ENCODE results near the gene ANO7. TPM values are rescaled to one million over a fixed set of nuclear protein-coding genes. Genes with fewer than 3 reads are reported as not detected.

ANO7 gene
- polyA plus RNA-seq, 1 of the 3 experiments (the other 2 are of a cell fraction): 0.81 TPM

DNA sequence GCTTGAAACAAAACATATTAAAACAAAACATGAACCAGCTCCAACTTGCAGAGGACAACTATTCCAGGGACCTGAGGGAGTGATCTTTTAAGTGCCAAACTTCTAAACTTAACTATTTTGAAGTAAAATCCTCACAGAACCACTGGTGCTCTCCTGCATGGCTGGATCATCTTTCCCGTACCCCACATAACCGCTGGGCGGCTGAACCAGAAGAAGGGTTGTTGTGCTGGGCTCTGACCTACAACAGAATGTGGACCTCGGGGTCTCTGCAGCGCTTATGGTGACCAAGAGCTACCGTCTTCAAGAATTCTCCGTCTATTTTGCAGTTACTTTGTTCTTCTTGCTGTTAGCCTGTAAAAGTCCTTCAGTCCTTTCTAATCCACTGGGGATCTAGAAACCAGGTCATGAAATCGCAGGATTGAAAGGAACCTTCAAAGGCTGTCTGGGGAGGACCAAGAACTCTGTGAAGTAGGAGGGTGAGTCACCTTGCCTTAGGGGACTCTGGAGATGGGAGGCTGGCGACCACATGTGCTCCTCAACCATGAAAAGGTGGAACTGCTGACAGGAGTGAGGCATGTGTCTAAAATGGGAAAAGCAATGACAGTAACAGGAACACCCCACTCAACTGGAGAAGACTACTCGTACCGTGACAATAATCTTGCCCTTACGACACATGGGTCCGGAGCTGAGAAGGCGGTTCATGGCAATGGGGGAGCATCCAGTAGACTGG is 80.4 kb downstream of the ANO7 start:
- Histone ChIP-seq H2AFZ (ENCODE audit: low read depth) (no peak overlapping the region), H3K36me3 (replicated peaks in 1 of 2; ENCODE audit: control insufficient read depth in 1 of 2, insufficient read depth in 2 of 2, low read length in 1 of 2) (peaks cover 30 to 43% of the 10 kb centered on the region in 2 experiments), H3K4me3 (ENCODE audit: low read depth in 2 of 2, low read length in 1 of 2) (no peak overlapping the region), H4K20me1 (ENCODE audit: insufficient read depth) (peaks cover 77% of the 10 kb centered on the region), H3K9me2 (no peaks in the 10 kb centered on the region), H3F3A (replicated peaks; ENCODE audit: insufficient read depth) (peaks cover 6% of the 10 kb centered on the region), H3K9me3 (no peaks in the 10 kb centered on the region), H3K27ac (ENCODE audit: low read depth in 2 of 2, low read length in 1 of 2) (no peak overlapping the region; a peak in 2 of 4 replicates), H3K27me3 (ENCODE audit: insufficient read depth) (no peaks in the 10 kb centered on the region), H3K4me2 (0 out of 2 replicates have a peak overlapping the region, but pooled peaks have one; percentile 93), H3K79me2 (ENCODE audit: insufficient read depth) (peaks cover 96% of the 10 kb centered on the region), H3K4me1 (ENCODE audit: control insufficient read depth in 1 of 2, insufficient read depth in 2 of 2, low read depth in 1 of 2, low read length in 1 of 2) (peaks cover 19 to 36% of the 10 kb centered on the region in 2 experiments; a peak in 3 of 4 replicates), H3K9ac (no peak overlapping the region)
- TF ChIP-seq RCOR1 (IDR thresholded peaks at IDR 0.05; ENCODE audit: low read length) (no peak), POLR2AphosphoS5 (IDR thresholded peaks at IDR 0.05; ENCODE audit: low read depth, low read length) (no peak), SIN3A (IDR thresholded peaks at IDR 0.05; ENCODE audit: borderline replicate concordance, low read depth, low read length) (no peak), YY1 (IDR thresholded peaks at IDR 0.05; ENCODE audit: low read depth) (no peak), MEF2A (IDR thresholded peaks at IDR 0.05; ENCODE audit: borderline replicate concordance, low read depth) (no peak), NFIC (IDR thresholded peaks at IDR 0.05; ENCODE audit: borderline replicate concordance) (no peak), RAD21 (IDR thresholded peaks at IDR 0.05; ENCODE audit: low read length) (no peak)
- TF ChIP-seq, protein P1, sequence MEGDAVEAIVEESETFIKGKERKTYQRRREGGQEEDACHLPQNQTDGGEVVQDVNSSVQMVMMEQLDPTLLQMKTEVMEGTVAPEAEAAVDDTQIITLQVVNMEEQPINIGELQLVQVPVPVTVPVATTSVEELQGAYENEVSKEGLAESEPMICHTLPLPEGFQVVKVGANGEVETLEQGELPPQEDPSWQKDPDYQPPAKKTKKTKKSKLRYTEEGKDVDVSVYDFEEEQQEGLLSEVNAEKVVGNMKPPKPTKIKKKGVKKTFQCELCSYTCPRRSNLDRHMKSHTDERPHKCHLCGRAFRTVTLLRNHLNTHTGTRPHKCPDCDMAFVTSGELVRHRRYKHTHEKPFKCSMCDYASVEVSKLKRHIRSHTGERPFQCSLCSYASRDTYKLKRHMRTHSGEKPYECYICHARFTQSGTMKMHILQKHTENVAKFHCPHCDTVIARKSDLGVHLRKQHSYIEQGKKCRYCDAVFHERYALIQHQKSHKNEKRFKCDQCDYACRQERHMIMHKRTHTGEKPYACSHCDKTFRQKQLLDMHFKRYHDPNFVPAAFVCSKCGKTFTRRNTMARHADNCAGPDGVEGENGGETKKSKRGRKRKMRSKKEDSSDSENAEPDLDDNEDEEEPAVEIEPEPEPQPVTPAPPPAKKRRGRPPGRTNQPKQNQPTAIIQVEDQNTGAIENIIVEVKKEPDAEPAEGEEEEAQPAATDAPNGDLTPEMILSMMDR (IDR thresholded peaks at IDR 0.05): no peak
- TF ChIP-seq, protein P2, sequence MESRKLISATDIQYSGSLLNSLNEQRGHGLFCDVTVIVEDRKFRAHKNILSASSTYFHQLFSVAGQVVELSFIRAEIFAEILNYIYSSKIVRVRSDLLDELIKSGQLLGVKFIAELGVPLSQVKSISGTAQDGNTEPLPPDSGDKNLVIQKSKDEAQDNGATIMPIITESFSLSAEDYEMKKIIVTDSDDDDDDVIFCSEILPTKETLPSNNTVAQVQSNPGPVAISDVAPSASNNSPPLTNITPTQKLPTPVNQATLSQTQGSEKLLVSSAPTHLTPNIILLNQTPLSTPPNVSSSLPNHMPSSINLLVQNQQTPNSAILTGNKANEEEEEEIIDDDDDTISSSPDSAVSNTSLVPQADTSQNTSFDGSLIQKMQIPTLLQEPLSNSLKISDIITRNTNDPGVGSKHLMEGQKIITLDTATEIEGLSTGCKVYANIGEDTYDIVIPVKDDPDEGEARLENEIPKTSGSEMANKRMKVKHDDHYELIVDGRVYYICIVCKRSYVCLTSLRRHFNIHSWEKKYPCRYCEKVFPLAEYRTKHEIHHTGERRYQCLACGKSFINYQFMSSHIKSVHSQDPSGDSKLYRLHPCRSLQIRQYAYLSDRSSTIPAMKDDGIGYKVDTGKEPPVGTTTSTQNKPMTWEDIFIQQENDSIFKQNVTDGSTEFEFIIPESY (IDR thresholded peaks at IDR 0.05; ENCODE audit: borderline replicate concordance, low read depth): no peak
- no peak for DNase-seq
- ChIA-PET CTCF (interaction anchor here (1.6 to 2.0 kb wide), 2 partner anchors 11 to 47 kb away, joined by 7 to 8 read pairs; partner anchors contain the start of genes HDLBP and SEPTIN2), POLR2A (no interaction called here)
- 92% methylated on average over 14 of the region's 14 CpGs for WGBS (ENCODE audit: low lambda C conversion rate)

DNA sequence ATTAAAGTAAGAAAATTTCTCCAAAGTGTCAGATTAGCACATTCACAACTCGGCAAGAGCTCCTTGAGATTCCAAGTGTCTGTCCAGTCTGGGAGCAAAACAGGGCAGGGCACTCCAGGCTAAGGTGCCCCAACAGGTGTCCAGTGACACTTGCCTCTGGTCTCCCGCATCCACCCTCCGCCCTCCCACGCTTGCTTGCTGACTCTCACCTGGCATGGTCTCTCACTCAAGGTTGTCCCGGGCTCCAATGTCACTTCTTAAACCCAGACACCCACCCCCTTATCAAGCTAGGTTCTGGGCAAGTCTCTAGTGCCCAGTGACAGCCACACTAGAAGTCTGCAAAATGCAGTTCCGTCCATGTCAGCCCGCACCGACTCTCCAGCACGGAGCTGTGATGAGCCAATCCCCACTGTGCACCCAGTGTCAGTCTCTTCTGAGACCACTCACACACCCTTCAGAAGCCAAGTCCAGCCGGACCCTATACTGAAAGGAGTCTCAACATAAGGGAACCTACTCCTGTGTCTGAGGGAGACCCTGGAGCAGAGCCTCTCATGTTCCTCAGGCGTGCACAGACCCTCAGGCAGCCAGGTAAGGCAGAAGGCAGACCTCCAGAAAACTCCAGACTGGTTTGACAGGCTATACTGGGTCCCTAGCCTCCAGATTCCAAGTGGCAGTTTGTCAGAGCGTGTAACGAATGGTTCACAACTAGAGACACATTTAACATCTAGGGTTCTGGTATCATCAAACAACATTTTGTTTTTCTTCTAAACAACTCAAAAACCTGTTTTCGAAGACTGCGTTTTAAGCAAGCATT is 81.4 kb downstream of the ANO7 start:
- Histone ChIP-seq H3K4me2 (peak overlapping the region; percentile 93), H3K4me3 (ENCODE audit: low read depth in 2 of 2, low read length in 1 of 2) (no peak overlapping the region), H3K27ac (ENCODE audit: low read depth in 2 of 2, low read length in 1 of 2) (no peak overlapping the region), H3K4me1 (ENCODE audit: control insufficient read depth in 1 of 2, insufficient read depth in 2 of 2, low read depth in 1 of 2, low read length in 1 of 2) (peaks cover 19 to 38% of the 10 kb centered on the region in 2 experiments; a peak in 3 of 4 replicates), H3K9me2 (no peaks in the 10 kb centered on the region), H3K9me3 (no peaks in the 10 kb centered on the region), H3K36me3 (replicated peaks in 1 of 2; ENCODE audit: control insufficient read depth in 1 of 2, insufficient read depth in 2 of 2, low read length in 1 of 2) (peaks cover 24 to 37% of the 10 kb centered on the region in 2 experiments), H3F3A (replicated peaks; ENCODE audit: insufficient read depth) (peaks cover 6% of the 10 kb centered on the region), H3K9ac (no peak overlapping the region), H3K79me2 (ENCODE audit: insufficient read depth) (peaks cover 96% of the 10 kb centered on the region), H4K20me1 (ENCODE audit: insufficient read depth) (peaks cover 68% of the 10 kb centered on the region), H2AFZ (ENCODE audit: low read depth) (no peak overlapping the region), H3K27me3 (ENCODE audit: insufficient read depth) (no peaks in the 10 kb centered on the region)
- ChIA-PET POLR2A (no interaction called here), CTCF (interaction anchor here (1.0 kb wide), 1 partner anchor 10 kb away, joined by 3 read pairs; no protein-coding TSS in a partner anchor)
- 98% methylated on average over 14 of the region's 15 CpGs for WGBS (ENCODE audit: low lambda C conversion rate)
- no peak for DNase-seq
- TF ChIP-seq, protein P3, sequence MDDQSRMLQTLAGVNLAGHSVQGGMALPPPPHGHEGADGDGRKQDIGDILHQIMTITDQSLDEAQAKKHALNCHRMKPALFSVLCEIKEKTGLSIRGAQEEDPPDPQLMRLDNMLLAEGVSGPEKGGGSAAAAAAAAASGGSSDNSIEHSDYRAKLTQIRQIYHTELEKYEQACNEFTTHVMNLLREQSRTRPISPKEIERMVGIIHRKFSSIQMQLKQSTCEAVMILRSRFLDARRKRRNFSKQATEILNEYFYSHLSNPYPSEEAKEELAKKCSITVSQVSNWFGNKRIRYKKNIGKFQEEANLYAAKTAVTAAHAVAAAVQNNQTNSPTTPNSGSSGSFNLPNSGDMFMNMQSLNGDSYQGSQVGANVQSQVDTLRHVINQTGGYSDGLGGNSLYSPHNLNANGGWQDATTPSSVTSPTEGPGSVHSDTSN (IDR thresholded peaks at IDR 0.05): no peak
- TF ChIP-seq CHD2 (IDR thresholded peaks at IDR 0.05; ENCODE audit: low read length, partially characterized antibody) (no peak), RFX5 (IDR thresholded peaks at IDR 0.05; ENCODE audit: low read length) (no peak), TCF12 (IDR thresholded peaks at IDR 0.05) (no peak), YY1 (IDR thresholded peaks at IDR 0.05; ENCODE audit: low read depth) (no peak), GATA2 (CRISPR knock-in tag; IDR thresholded peaks at IDR 0.05) (no peak), MXI1 (IDR thresholded peaks at IDR 0.05; ENCODE audit: low read depth, low read length) (no peak)
- TF ChIP-seq, protein P4, sequence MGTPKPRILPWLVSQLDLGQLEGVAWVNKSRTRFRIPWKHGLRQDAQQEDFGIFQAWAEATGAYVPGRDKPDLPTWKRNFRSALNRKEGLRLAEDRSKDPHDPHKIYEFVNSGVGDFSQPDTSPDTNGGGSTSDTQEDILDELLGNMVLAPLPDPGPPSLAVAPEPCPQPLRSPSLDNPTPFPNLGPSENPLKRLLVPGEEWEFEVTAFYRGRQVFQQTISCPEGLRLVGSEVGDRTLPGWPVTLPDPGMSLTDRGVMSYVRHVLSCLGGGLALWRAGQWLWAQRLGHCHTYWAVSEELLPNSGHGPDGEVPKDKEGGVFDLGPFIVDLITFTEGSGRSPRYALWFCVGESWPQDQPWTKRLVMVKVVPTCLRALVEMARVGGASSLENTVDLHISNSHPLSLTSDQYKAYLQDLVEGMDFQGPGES (IDR thresholded peaks at IDR 0.05; ENCODE audit: low read depth, low read length): no peak
- TF ChIP-seq, protein P5, sequence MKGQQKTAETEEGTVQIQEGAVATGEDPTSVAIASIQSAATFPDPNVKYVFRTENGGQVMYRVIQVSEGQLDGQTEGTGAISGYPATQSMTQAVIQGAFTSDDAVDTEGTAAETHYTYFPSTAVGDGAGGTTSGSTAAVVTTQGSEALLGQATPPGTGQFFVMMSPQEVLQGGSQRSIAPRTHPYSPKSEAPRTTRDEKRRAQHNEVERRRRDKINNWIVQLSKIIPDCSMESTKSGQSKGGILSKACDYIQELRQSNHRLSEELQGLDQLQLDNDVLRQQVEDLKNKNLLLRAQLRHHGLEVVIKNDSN (IDR thresholded peaks at IDR 0.05; ENCODE audit: borderline replicate concordance, low read depth): no peak

Data from SK-N-SH (cell line).